GM12878 (cell line): ENCODE measurements around the gene EFNA4.

ENCODE experiments used
- CTCF ChIP-seq, 3 experiments: IDR thresholded peaks in 2 of 3; conservative IDR thresholded peaks in 1 of 3; 2 replicates each; pipeline ENCODE4 v1.5.1; 2011; ENCODE audit warnings: low read depth in 3 of 3, low read length in 3 of 3, mild to moderate bottlenecking in 3 of 3, control low read depth in 2 of 3, moderate library complexity in 2 of 3, inconsistent platforms in 1 of 3, mixed read lengths in 1 of 3; ENCODE audit not compliant: control insufficient read depth in 2 of 3, insufficient read depth in 1 of 3; ENCODE audit errors: extremely low read depth in 1 of 3
- DPF2 ChIP-seq: fragments of 450-650 bp; IDR thresholded peaks from 2 replicates; pipeline ENCODE4 v1.6.1; 2017; ENCODE audit warnings: mild to moderate bottlenecking
- EP300 ChIP-seq, 2 experiments: fragments of 150-350 bp in 1 of 2; IDR thresholded peaks; 2 replicates each; pipeline ENCODE4 v1.6.1; 2011 to 2012; ENCODE audit warnings: low read depth in 2 of 2, low read length in 2 of 2, borderline replicate concordance in 1 of 2, improper control_type of control experiment in 1 of 2, inconsistent platforms in 1 of 2; ENCODE audit not compliant: control insufficient read depth in 1 of 2
- ESRRA ChIP-seq: IDR thresholded peaks from 2 replicates; pipeline ENCODE4 v1.6.1; 2012; ENCODE audit warnings: mild to moderate bottlenecking, low read length, improper control_type of control experiment
- POLR2A ChIP-seq: IDR thresholded peaks from 2 replicates; pipeline ENCODE4 v1.6.1; 2011; ENCODE audit warnings: low read depth, mild to moderate bottlenecking, low read length
- POLR2AphosphoS2 ChIP-seq: IDR thresholded peaks from 2 replicates; pipeline ENCODE4 v1.6.1; 2011; ENCODE audit warnings: low read depth, mild to moderate bottlenecking, low read length, improper control_type of control experiment, moderate library complexity
- RAD51 ChIP-seq: fragments of 450-650 bp; IDR thresholded peaks from 2 replicates; pipeline ENCODE4 v1.6.1; 2016; ENCODE audit warnings: moderate library complexity, mild to moderate bottlenecking, inconsistent platforms
- SUZ12 ChIP-seq: fragments of 200-600 bp; sonication (generic); IDR thresholded peaks from one replicate; pipeline ENCODE4 v1.6.1; 2018; ENCODE audit warnings: antibody characterized with exemption, mild to moderate bottlenecking; ENCODE audit not compliant: unreplicated experiment
- ZZZ3 ChIP-seq: IDR thresholded peaks from 2 replicates; pipeline ENCODE4 v1.6.1; 2011; ENCODE audit warnings: low read depth; ENCODE audit not compliant: control insufficient read depth, insufficient read length

- TF ChIP-seq CTCF (IDR thresholded peaks at IDR 0.05 in 2 of 3, conservative IDR thresholded peaks at IDR 0.05 in 1 of 3; ENCODE audit: control insufficient read depth in 2 of 3, extremely low read depth in 1 of 3, insufficient read depth in 1 of 3, low read depth in 3 of 3, low read length in 3 of 3) (no peak), ZZZ3 (no peak), DPF2 (no peak), RAD51 (no peak), EP300 (IDR thresholded peaks at IDR 0.05; ENCODE audit: borderline replicate concordance in 1 of 2, control insufficient read depth in 1 of 2, low read depth in 2 of 2, low read length in 2 of 2) (no peak), POLR2AphosphoS2 (no peak), POLR2A (no peak), ESRRA (no peak), SUZ12 (no peak)
These were observed 46.8 kb downstream of the EFNA4 start for GRCh38 chr1:155110381-155110780.
